ENCODE results near the gene SLC17A9.
"Not testable (repeated sequence)": the region's sequence is repeated elsewhere in the genome, so short reads cannot be mapped to it uniquely, and the experiment has no call there.

SLC17A9 gene

DNA sequence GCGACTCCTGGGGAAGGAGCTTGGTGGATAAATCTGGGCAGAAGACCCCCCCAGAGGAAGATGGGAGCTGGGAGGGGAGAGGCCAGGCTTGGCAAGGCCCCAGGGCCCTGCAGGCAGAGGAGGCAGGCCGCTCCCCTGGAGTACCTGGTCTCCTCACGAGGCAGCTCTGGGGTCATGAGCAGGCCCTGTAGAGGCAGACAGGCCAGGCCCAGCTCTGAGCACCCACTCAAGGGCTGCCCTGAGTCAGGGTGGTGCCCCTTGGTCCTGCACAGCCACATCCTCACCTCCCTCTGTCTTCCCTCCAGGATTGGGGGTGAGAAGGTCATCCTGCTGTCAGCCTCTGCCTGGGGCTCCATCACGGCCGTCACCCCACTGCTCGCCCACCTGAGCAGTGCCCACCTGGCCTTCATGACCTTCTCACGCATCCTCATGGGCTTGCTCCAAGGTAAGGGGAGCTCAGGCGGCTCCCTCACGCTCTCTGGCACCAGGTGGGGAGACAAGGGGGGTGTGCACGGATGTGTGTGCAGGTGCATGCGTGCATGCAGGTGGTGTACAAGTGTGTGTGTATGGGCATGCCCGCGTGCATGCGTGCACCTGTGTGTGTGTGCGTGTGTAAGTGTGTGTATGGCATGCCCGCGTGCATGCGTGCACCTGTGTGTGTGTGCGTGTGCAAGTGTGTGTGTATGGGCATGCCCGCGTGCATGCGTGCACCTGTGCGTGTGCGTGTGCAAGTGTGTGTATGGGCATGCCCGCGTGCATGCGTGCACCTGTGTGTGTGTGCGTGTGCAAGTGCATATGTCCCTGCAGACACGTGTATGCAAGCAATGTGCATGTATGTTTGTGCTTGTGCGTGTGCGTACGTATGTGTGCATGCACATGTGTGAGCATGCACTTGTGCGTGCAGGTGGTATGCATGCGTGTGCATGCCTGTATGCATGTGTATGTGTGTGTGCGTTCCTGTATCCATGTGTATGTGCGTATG lies 4.9 kb downstream of the SLC17A9 start:
- no peak for DNase-seq (ENCODE audit: low read depth in 2 of 2)

DNA sequence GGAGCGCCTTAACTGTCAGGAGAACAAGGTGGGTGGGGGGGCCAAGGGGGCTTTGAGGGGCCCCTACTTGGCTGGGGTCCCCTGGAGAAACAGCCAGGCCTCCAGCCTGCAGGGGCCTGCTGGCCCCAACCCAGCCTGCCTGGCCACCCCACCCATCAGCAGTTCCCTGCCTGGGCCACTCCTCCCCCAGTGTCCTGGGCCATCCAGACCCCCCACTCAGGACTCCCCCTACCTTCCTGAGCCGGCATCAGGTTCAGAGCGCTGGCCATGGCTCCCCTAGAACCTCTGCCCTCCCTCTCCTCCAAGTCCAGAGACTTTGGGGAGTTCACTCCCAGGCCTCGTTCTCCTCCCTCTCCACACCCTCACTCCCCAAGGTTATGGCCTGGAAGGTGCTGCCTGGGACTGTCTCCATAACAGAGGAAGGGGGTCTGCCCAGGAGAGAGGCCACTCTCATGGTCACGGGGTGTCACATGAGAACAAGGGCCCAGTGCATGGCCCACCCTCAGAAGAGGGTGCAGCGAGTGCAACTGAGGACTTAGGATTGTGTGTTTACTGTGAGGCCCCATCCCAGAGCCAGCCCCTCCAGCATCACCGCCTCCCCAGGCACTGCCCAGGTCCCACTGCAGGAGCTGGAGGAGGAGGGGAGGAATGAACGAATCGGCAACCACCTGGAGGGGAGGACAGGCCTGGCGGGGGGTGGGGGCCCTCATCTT lies 6.0 kb downstream of the SLC17A9 start:
- DNase-seq (ENCODE audit: low read depth in 2 of 2), result no peak

DNA sequence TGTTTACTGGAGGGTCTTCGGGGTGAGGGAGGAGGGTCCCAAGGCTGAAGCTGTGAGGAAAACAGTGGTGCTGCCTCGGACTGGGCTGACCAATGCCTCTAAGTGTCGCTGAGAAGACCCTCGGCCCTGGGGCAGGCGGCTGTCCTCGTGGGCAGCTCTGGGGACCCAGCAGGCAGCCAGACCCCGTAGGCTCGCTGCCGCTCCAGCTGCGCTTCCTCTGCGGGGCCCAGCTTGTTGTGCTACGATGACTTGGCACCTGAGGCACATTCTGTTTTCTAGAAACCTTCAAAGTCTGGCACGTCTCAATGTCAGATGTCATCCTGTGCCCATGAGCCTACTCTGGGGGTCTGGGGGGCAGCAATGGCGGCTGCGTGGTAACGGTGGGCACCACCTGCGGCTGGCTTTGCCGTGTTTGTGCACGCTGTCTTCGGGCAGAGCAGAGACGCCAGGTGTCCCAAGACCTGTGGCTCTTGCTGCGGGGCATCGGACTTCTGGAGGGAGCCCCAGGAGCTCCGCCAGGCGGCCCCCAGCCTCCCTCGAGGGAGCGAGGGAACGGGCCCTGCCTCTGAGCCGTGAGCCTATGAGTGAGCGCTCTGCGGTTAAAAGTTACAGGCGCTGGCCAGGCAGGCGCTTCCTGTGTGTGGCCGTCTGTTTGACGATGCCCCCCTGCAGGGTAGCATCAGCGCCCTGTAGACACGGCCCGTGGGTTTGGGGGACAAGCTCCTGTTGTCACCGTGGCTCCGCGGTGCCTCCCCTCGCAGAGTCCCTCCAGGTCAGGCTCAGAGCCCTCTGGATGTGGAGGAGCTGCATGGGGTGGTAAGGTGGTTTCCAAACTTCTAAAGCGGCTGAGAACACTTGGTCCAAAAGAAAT lies 6.8 kb downstream of the SLC17A9 start:
- DNase-seq (ENCODE audit: low read depth in 2 of 2), result no peak

DNA sequence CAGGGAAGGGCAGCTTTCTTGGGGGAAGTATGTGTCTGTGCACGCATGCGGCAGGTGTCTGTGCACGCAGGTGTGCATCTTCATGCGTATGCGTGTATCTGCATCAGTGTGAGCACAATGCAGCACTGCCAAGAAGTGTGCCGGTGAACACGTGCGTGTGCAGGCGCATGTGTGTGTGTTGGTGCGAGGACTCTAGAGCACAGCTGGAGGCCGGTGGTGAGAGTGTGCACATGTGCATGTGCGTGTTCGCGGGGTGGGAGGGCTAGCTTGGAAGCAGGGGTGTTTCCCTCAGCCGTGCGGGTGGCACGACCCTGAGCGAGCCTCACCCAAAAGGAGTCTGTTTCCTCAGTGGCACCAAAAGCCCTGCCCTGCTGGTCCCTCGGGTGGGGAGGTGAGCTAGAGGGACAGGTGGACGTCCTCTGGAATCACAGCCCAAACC lies 7.5 kb downstream of the SLC17A9 start:
- no peak for DNase-seq (ENCODE audit: low read depth in 2 of 2)

DNA sequence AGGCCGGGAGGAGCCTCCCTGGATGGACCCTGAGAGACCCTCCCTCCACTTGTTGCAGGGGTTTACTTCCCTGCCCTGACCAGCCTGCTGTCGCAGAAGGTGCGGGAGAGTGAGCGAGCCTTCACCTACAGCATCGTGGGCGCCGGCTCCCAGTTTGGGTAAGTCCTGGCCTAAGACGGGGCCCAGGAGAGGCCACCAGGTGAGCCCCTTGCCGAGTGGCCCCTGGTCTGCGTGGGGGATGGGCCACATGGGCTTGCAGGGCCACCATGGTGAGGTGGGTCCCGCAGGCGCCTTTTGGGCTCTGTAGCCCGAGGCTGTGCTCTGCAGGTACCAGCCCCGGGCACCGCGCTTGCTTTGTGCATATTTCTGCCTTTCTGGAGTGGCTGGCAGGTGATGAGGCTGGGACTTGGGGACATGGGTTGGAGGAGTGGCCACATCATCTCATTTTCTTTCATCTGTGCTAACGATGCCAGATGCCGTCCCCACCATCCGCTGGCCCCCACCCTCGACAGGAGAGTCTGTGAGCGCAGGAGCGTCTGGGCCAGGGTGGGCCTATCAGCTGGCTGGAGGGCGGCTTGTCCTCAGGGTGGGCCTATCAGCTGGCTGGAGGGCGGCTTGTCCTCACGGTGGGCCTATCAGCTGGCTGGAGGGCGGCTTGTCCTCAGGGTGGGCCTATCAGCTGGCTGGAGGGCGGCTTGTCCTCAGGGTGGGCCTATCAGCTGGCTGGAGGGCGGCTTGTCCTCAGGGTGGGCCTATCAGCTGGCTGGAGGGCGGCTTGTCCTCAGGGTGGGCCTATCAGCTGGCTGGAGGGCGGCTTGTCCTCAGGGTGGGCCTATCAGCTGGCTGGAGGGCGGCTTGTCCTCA lies 8.2 kb downstream of the SLC17A9 start:
- DNase-seq (ENCODE audit: low read depth in 2 of 2), result not testable (repeated sequence)

DNA sequence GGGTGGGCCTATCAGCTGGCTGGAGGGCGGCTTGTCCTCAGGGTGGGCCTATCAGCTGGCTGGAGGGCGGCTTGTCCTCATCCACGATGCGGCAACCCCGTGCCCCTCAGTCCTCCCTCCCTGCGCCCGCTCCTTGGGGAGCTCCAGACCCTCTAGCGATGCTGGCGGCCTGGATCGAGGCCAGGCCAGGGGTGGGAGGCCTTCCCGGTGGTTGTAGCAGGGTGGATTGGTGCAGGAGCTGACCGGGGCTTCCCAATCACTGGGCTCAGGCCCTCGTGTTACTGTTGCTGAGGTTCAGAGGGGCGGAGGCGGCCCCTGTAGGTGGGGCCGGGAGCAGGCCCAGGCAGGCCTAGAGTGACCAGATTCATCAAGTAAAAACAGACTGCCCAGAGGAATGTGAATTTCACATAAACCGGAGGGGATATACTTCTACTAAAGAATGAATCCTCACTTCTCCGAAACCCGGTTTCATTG lies 8.8 kb downstream of the SLC17A9 start:
- no peak for DNase-seq (ENCODE audit: low read depth in 2 of 2)

DNA sequence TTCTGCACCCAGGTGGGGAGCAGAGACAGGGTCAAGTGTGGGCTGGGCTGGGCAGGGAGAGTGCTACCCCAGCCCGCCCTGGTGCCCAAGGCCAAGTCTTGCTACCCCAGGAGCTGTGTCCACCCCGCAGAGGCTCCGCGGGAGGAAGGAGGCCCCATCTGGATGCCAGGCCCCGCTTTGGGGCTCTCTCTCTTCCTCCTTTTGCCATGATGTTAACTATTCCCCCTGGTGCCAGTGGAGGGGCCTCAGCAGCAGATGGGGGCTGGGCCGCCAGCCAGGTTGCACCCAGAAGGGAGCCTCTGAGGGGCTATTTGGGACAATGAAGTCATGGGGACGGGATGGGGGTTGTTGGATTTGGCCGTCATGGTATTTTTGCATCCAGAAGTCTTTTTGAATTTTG lies 9.3 kb downstream of the SLC17A9 start:
- no peak for DNase-seq (ENCODE audit: low read depth in 2 of 2)

DNA sequence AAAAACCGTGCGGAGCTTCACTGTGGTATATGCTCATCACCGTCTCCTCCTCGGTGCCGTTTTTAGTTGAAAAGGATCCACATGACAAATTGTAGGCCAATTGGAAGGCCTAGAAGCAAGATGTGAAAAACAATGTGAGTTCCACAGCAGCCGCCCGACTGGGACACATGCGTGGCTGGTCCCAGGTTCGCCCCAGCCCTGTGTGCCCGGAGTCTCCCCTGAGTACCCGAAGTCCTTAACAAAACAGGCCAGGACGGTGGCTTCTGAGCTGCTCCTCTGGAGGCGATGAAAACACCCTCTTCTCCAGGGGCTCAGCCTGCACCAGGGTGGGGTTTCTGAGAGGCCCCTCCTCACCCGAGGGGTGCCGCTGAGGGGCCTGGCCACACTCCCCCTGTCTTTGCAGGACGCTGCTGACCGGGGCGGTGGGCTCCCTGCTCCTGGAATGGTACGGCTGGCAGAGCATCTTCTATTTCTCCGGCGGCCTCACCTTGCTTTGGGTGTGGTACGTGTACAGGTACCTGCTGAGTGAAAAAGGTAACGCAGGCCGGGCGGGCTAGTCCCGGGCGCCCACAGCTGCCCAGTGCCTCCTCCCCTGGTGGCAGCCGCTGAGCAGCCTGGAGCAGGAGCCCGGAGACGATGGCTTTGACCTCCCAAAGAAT lies 9.8 kb downstream of the SLC17A9 start:
- no peak for DNase-seq (ENCODE audit: low read depth in 2 of 2)

DNA sequence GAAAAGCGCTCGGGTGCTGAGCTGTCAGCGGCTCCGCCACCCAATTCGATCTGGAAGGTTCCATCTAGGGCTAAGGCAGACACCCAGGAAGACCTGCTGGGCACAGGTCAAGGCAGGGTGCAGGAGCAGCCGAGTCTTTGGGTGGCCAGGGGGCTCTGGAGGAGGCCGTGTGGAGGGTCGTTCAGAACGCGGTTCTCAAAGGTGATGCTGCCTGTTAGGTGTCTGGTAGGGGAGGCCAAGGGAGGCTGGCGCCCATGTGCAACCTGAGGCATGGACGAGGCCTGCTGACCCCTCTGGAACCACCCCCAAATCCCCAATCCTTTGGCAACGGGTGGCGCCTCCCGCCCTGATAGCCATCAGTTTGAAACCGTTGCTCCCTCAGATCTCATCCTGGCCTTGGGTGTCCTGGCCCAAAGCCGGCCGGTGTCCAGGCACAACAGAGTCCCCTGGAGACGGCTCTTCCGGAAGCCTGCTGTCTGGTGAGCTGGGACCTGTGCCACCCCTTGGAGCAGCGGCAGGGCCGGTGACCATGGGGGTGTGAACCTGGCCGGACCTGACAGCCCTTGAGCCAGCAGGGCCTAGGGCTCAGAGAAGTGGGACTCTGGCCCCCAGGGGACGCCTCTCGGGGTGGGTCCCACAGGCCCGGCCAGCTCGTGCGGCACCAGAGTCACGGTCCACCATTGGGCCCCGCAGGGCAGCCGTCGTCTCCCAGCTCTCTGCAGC lies 10.5 kb downstream of the SLC17A9 start:
- no peak for DNase-seq (ENCODE audit: low read depth in 2 of 2)

DNA sequence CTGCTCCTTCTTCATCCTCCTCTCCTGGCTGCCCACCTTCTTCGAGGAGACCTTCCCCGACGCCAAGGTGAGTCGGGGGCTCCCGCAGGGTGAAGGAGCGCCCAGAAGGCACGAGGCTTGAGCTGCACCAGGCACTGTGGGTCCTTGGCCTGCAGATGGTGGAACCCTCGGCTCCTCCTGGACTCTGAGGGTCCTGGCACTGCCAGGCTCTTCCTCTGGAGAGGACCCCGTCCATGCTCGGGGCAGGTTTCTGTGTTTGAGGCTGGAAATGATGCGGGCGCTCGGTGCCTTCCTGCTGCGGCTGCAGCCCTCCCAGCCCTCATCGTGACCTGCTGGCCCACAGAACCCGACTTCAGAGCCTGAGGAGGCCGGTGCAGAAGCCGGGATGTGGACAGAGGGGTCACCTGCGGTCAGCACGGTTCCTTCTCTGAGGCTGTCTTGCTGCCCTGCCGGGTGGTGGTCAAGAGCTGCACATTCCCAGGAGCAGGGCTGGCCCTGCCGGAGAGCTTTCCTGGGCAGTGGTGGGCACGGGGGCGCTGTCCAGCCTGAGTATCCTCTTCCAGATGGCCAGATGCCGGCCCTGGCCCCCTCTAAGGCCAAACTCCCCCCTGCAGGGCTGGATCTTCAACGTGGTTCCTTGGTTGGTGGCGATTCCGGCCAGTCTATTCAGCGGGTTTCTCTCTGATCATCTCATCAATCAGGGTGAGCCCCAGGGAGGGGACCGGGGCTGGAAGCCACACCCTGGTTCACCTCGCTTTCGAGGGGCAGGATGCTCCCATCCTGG lies 11.3 kb downstream of the SLC17A9 start:
- no peak for DNase-seq (ENCODE audit: low read depth in 2 of 2)

DNA sequence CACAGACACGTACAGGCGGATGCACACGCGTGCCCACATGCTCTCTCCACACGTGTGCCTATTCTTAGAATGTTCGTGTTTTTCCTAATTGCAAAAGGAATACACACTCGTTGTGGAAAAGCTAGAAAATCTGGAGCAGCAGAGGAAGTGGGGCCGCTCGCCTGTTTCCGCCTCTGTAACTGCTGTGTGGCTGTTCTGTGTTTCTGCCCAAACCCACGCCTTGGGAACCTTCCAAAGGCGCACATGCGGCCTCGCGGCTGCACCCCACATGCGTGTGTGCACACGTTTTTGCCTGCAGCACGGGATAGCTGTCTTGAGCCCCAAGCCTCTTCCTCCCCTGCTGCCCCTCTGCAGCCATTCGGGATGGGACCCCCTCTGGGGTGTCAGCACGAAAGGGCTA lies 12.2 kb downstream of the SLC17A9 start:
- no peak for DNase-seq (ENCODE audit: low read depth in 2 of 2)

DNA sequence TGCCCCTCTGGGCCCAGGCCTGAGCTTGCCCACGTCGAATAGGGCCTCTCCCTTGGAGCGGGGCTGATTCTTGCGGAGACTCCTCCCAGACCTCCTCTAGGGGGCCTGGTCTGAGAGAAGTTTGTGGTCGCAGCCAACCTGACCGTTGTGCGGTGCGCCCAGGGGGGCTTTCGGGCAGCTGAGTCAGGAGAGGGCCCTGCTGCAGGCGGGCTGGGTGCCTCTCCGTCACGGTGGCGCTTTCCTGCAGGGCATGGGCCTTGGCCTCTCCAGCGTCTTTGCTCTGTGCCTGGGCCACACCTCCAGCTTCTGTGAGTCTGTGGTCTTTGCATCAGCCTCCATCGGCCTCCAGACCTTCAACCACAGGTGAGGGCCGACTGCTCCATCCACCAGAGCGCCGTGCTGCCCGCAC lies 12.9 kb downstream of the SLC17A9 start:
- DNase-seq (ENCODE audit: low read depth in 2 of 2), result no peak

DNA sequence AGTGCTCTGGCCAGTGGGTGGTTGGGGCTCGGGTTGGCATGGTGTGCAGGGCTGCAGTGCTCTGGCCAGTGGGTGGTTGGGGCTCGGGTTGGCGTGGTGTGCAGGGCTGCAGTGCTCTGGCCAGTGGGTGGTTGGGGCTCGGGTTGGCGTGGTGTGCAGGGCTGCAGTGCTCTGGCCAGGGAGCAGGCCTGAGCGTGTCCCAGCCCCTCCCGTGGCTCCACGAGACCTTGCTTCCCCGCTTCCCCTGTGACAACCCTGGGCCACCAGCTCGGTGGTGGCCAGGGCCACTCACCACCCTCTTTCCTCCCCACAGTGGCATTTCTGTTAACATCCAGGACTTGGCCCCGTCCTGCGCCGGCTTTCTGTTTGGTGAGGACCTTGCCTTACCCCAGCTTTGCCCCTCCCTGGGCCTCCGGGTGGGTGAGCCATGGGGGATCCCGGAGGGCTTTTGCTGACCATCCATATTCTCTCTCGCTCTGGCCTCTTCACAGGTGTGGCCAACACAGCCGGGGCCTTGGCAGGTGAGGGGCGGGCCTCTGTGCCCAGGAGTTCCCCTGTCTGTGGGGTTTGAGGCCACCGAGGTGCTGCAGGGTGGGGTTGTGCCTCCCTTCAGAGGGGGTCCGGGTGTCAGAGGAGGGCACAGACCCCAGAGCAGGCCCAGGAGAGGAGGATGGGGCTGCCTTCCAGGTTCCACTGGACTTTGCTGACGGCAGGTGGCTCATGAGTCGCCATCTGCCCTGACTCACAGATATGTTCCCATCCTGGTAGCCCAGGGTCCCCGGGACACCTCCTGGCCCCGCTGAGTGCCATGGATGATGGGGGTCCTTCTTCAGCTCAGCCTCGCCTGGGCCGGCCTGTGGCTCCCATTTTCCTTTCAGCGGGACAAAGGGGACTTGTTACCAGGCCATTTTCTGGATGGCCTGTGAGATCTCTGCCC lies 14.0 kb downstream of the SLC17A9 start:
- DNase-seq (ENCODE audit: low read depth in 2 of 2), result no peak

DNA sequence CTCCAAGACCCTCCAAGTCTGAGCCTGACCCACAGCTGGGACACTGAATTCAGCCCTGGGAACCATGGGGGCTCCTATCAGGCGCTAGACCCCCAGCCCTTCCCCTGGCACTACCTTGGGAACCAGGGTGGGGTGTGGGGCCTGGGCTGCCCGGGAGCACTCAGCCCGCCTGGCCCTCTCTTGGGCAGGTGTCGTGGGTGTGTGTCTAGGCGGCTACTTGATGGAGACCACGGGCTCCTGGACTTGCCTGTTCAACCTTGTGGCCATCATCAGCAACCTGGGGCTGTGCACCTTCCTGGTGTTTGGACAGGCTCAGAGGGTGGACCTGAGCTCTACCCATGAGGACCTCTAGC lies 14.6 kb downstream of the SLC17A9 start:
- DNase-seq (ENCODE audit: low read depth in 2 of 2), result no peak

DNA sequence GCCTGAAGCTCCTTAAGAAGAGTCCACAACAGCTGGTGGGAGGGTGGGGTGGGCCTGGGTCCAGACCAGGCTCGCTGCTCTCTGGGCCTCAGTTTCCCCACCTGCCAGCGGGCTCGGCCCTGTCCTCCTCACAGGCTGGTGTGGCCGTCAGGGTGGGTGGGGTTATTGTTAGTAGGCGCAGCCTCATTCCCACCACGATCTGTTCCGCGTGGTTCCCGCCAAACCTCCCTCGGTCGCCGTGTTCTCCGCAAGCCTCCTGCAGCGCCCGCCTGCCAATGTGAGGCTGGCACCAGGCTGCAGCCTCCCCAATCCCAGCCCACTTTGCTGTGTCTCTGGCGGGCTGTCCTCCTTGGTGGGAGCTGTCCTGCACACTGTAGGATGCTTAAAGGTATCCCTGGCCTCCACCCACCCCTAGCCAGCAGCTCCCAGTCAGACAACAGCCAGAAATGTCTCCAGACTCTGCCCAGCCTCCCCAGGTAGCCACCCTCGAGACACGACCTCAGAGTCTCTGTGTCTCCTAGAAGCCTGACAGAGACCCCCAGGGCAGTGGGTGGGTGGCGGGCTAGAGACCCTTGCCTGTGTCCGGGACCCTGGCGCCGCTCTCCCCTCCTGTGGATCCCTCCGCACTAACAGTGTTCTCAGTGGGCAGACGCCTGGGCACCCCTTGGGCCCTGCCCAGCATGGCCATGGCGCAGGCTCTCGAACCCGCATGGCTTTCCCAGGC lies 15.3 kb downstream of the SLC17A9 start:
- no peak for DNase-seq (ENCODE audit: low read depth in 2 of 2)

DNA sequence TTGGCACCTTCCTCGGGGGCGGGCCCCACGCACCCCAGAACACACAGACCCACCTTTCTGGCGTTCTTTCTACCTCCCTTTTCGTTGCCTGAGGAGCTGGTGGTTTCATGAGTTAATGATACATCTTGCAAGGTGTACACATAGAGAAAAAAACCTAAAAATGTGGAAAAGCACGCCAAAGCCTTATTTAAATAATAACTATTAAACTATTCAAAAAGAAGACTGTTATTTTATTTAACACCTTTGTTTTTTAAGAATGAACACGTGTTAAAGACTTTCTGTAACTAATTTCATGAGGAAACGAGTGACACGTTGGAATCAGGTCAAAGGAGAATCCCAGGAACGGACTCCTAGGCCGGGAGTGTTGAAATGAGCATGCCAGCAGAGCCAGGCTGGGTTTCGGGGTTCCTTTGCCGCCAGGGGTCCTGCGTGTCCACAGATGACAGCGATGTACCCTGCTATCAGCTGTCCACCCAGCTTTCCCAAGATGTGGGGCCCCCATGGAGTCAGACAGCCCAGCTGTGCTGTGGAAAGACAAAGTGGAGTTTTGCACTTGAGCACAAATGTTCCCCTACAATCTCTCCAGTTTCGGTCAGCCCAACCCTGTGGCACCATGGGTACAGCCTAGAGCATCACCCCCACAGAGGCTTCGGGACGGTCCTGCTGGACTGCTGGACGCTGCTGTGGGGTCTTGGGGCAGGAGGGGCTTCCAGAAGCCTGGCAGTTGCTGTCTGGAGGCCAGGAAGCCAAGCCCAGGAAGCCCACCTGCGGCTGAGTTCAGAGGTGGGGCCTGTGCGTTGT lies 16.1 kb downstream of the SLC17A9 start:
- DNase-seq (ENCODE audit: low read depth in 2 of 2), result no peak

Measured in activated CD4-positive, alpha-beta T cell treated with anti-CD3 and anti-CD28 coated beads for 24 hours (primary cell).